Thyroid gland (tissue), 4 donors: ENCODE measurements around the gene NDUFAF7.

ENCODE experiments used
- CTCF ChIP-seq, 6 experiments: fragments of 200-600 bp in 3 of 6; fragments of 450-650 bp in 3 of 6; sonication (generic) in 3 of 6; IDR thresholded peaks; one replicate each; pipeline ENCODE4 v1.5.1; 2016 to 2019; ENCODE audit warnings: antibody characterized with exemption in 6 of 6, mild to moderate bottlenecking in 2 of 6, inconsistent platforms in 1 of 6, moderate library complexity in 1 of 6
- POLR2A ChIP-seq, 2 donors: fragments of 450-650 bp; IDR thresholded peaks; one replicate each; pipeline ENCODE4 v1.6.1; 2017; ENCODE audit warnings: antibody characterized with exemption in 2 of 2, mild to moderate bottlenecking in 2 of 2, moderate library complexity in 1 of 2

- TF ChIP-seq POLR2A (IDR thresholded peaks at IDR 0.05) (no peak), CTCF (IDR thresholded peaks at IDR 0.05) (no peak)
These were observed 56.5 kb downstream of the NDUFAF7 start for GRCh38 chr2:37287966-37288365.
